HG03095 (cell line): Measurements from ENCODE around the gene NXN.
"Not testable (repeated sequence)": the region's sequence is repeated elsewhere in the genome, so short reads cannot be mapped to it uniquely, and the experiment has no call there.

Experiments
- ATAC-seq: cut with Tn5 transposase; IDR thresholded peaks from one replicate; pipeline ENCODE4 v1.9.1; 2021; ENCODE audit warnings: moderate library complexity; ENCODE audit not compliant: unreplicated experiment

NXN gene

DNA sequence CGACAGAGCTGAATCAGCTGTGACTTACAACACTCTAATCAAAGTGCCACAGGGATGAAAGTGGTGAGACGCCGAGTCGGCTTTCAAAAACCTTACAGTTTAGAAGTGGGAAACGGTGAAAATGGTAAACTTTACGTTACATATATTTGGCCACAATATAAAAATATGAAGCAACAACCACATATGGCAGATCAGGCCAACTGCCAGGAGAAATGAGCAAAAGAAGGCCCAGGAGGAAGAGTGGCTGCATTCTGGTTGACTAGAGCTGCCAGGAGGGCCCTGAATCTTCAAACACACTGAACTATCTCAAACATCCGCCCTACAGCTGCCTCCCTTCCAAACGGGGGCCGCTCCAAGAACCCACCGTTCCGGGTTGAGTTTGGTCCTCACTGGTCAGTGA lies 141.1 kb downstream of the NXN start:
- ATAC-seq, result no peak

GRCh38 chr17:836151-836550 lies 143.4 kb downstream of the NXN start:
- no peak for ATAC-seq

- ATAC-seq, result not testable (repeated sequence)
Measured at GRCh38 chr17:835721-836120, 143.9 kb downstream of the NXN start.

GRCh38 chr17:835263-835662 lies 144.3 kb downstream of the NXN start:
- no peak for ATAC-seq

- ATAC-seq, result no peak
Measured at GRCh38 chr17:834136-834535, 145.4 kb downstream of the NXN start.

GRCh38 chr17:830950-831349 lies 148.6 kb downstream of the NXN start:
- ATAC-seq, result no peak

- ATAC-seq, result no peak
Measured at GRCh38 chr17:830381-830780, 149.2 kb downstream of the NXN start.

GRCh38 chr17:829614-830013 lies 150.0 kb downstream of the NXN start:
- not testable (repeated sequence) for ATAC-seq

DNA sequence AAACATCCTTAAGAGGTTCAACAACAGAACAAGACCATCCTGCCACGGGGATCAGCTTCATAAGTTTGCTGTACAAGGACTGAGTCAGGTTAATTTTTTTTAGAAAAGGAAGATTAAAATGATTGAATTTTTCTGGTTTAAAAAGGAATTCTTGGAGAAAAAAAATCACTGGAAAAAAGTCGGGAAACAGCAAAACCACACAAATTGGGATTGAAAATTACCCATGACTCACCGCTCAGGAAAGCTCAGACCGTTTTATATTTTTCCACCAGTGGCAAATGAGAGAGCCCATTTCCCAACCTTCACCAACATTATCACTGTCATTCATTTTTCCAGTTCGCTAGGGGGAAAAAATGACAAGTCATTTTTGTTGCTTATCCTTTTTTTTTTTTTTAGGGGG lies 150.8 kb downstream of the NXN start:
- no peak for ATAC-seq

GRCh38 chr17:826778-827177 lies 152.8 kb downstream of the NXN start:
- ATAC-seq, result no peak

GRCh38 chr17:825216-825615 lies 154.4 kb downstream of the NXN start:
- no peak for ATAC-seq

DNA sequence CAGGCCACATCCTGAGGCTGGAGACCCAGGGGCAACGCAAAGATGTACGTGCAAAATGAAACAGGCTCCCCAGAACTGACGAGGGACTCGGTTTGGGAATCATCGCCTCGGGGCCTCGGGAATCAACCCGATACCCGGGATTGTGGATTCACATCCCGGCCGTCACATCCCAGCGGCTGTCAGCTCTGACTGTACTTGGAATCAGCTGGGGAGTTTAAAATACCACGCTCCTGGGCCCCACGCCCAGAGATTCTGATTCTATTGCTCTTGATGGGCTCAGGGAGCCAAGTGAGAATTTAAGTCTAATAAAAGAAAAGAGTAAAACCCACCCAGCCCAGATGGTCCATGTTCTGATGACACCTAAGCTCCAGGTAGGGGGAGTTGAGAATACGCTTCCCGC lies 155.2 kb downstream of the NXN start:
- ATAC-seq, result no peak

GRCh38 chr17:823501-823902 lies 156.1 kb downstream of the NXN start:
- ATAC-seq, result no peak

GRCh38 chr17:819251-819650 lies 160.3 kb downstream of the NXN start:
- no peak for ATAC-seq

GRCh38 chr17:814371-814770 lies 165.2 kb downstream of the NXN start:
- no peak for ATAC-seq

GRCh38 chr17:812638-813204 lies 166.9 kb downstream of the NXN start:
- no peak for ATAC-seq

GRCh38 chr17:811051-811784 lies 168.4 kb downstream of the NXN start:
- no peak for ATAC-seq

- ATAC-seq, result no peak
Measured at GRCh38 chr17:807523-808294, 171.9 kb downstream of the NXN start.

DNA sequence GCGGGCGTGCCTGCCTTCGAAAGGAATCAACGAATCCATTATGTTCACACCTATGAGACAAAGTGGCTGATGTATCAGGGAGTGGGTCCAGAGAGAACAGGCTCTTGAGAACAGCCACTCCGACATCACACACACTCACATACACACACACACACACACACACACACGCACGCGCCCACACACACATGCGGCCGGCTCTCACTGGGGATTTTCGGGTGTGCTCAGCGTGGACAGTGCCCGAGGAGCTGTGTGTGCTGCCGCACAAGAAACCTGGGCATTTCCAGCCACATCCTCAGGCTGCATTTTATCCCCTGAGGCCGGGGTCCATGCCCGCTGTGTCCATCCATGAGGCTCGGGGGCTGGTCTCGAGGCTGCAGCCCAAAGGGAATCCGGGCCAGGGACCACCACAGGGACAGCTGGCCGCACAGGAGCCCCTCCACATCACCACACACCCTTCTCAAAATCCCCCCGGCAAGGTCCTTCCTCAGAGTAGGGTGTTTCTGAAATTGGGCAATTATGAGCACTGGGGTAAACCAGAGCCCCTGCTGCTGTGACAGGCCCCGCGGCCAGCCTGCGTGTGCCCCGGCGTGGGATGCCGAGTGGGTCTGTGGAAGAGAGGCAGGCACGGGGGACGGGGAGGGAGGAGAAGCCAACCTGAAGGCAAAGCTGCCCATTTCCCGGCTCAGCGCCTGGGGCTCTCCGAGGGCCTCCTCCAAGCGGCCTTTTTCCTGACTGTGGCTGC lies 172.6 kb downstream of the NXN start:
- ATAC-seq, result no peak

- no peak for ATAC-seq
Measured at GRCh38 chr17:806346-806745, 173.2 kb downstream of the NXN start.

DNA sequence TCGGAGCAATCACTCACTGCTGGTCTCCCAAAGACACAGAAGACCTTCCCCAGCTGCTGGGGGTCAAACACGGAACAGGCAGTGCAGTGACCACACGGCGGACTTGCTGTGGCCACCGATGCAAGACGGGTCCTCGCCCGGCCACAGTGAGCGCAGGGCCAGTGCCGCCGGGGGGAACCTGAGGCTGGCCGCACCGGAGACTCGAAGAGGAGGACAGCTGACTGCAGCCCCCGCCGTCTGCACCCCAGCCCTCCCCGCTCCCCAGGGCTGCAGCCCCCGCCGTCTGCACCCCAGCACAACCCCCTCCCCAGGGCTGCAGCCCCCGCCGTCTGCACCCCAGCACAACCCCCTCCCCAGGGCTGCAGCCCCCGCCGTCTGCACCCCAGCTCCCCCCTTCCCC lies 173.7 kb downstream of the NXN start:
- not testable (repeated sequence) for ATAC-seq
